ENCODE measurements around the gene TM7SF2.

DNA sequence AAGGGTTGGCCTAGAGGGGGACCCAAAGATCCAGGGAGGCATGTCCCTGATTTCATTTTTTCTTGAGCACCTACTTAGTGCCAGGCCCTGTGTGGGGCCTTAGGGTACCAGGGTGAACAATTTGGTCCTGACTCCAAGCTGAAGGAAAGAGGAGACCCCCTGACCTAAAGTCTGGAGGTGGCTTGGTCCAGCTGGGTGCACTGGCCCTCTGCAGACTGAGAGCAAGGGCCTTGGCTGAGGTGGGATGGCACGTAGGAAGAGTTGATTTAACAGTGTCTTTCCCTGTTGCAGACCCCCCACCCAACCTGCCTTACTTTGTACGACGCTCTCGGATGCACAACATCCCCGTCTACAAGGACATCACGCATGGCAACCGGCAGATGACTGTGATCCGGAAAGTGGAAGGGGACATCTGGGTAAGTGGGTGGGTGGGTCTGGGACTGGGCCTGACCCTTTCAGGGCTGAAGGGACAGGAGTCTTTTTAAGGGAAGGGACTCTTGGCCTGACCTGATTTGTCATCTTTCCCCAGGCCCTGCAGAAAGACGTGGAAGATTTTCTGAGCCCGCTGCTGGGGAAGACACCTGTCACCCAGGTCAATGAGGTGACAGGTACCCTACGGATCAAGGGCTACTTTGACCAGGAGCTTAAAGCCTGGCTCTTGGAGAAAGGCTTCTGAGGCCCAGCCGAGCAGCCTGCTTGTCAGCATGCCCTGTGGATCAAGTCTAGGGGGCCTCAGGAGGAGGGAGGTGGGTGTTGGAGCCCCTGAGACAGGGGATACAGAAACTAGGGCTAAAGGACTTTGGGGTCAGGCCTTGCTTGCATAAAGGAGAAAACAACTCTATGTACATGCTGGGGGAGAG lies 13.8 kb downstream of the TM7SF2 start:
- no peak for TF ChIP-seq E2F1 (CRISPR knock-in tag; IDR thresholded peaks at IDR 0.05)
- TF ChIP-seq SMAD3 (CRISPR knock-in tag; IDR thresholded peaks at IDR 0.05; ENCODE audit: borderline replicate concordance), result no peak
- TF ChIP-seq NR2C2 (CRISPR knock-in tag; IDR thresholded peaks at IDR 0.05), result no peak
- no peak for TF ChIP-seq ETV6 (CRISPR knock-in tag; IDR thresholded peaks at IDR 0.05)
- TF ChIP-seq ATF1 (CRISPR knock-in tag; IDR thresholded peaks at IDR 0.05), result no peak
- TF ChIP-seq, protein P1, sequence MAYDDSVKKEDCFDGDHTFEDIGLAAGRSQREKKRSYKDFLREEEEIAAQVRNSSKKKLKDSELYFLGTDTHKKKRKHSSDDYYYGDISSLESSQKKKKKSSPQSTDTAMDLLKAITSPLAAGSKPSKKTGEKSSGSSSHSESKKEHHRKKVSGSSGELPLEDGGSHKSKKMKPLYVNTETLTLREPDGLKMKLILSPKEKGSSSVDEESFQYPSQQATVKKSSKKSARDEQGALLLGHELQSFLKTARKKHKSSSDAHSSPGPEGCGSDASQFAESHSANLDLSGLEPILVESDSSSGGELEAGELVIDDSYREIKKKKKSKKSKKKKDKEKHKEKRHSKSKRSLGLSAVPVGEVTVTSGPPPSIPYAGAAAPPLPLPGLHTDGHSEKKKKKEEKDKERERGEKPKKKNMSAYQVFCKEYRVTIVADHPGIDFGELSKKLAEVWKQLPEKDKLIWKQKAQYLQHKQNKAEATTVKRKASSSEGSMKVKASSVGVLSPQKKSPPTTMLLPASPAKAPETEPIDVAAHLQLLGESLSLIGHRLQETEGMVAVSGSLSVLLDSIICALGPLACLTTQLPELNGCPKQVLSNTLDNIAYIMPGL (CRISPR knock-in tag; IDR thresholded peaks at IDR 0.05), result no peak
- TF ChIP-seq ZBTB43 (CRISPR knock-in tag; IDR thresholded peaks at IDR 0.05), result no peak
- no peak for TF ChIP-seq USF1 (CRISPR knock-in tag; IDR thresholded peaks at IDR 0.05)
- no peak for TF ChIP-seq CTCF (IDR thresholded peaks at IDR 0.05)
- TF ChIP-seq, protein P2, sequence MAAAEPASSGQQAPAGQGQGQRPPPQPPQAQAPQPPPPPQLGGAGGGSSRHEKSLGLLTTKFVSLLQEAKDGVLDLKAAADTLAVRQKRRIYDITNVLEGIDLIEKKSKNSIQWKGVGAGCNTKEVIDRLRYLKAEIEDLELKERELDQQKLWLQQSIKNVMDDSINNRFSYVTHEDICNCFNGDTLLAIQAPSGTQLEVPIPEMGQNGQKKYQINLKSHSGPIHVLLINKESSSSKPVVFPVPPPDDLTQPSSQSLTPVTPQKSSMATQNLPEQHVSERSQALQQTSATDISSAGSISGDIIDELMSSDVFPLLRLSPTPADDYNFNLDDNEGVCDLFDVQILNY (CRISPR knock-in tag; IDR thresholded peaks at IDR 0.05), result no peak
- no peak for TF ChIP-seq ELF4 (CRISPR knock-in tag; IDR thresholded peaks at IDR 0.05; ENCODE audit: low read depth)
- TF ChIP-seq USF2 (CRISPR knock-in tag; IDR thresholded peaks at IDR 0.05), result no peak
- TF ChIP-seq, protein P3, sequence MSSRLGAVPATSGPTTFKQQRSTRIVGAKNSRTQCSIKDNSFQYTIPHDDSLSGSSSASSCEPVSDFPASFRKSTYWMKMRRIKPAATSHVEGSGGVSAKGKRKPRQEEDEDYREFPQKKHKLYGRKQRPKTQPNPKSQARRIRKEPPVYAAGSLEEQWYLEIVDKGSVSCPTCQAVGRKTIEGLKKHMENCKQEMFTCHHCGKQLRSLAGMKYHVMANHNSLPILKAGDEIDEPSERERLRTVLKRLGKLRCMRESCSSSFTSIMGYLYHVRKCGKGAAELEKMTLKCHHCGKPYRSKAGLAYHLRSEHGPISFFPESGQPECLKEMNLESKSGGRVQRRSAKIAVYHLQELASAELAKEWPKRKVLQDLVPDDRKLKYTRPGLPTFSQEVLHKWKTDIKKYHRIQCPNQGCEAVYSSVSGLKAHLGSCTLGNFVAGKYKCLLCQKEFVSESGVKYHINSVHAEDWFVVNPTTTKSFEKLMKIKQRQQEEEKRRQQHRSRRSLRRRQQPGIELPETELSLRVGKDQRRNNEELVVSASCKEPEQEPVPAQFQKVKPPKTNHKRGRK (CRISPR knock-in tag; IDR thresholded peaks at IDR 0.05; ENCODE audit: borderline replicate concordance), result no peak
